NB4 (cell line): ENCODE measurements around the gene OSBPL9.

ENCODE experiments used
- MAX ChIP-seq: IDR thresholded peaks from 2 replicates; pipeline ENCODE4 v1.6.1; 2011; ENCODE audit warnings: low read depth, low read length
- MYC ChIP-seq: IDR thresholded peaks from 2 replicates; pipeline ENCODE4 v1.6.1; 2011; ENCODE audit warnings: low read depth, low read length
- POLR2A ChIP-seq: IDR thresholded peaks from 2 replicates; pipeline ENCODE4 v1.6.1; 2011; ENCODE audit warnings: mild to moderate bottlenecking; ENCODE audit not compliant: insufficient read length; ENCODE audit errors: extremely low read depth
- TF ChIP-seq, protein P1 (sequence below): IDR thresholded peaks from one replicate; pipeline ENCODE4 v1.5.1; 2012; ENCODE audit warnings: low read depth, low read length

GRCh38 chr1:51675177-51675780, 58.4 kb downstream of the OSBPL9 start:
- no peak for TF ChIP-seq POLR2A
- TF ChIP-seq, protein P1, sequence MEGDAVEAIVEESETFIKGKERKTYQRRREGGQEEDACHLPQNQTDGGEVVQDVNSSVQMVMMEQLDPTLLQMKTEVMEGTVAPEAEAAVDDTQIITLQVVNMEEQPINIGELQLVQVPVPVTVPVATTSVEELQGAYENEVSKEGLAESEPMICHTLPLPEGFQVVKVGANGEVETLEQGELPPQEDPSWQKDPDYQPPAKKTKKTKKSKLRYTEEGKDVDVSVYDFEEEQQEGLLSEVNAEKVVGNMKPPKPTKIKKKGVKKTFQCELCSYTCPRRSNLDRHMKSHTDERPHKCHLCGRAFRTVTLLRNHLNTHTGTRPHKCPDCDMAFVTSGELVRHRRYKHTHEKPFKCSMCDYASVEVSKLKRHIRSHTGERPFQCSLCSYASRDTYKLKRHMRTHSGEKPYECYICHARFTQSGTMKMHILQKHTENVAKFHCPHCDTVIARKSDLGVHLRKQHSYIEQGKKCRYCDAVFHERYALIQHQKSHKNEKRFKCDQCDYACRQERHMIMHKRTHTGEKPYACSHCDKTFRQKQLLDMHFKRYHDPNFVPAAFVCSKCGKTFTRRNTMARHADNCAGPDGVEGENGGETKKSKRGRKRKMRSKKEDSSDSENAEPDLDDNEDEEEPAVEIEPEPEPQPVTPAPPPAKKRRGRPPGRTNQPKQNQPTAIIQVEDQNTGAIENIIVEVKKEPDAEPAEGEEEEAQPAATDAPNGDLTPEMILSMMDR: no peak
- no peak for TF ChIP-seq MAX
- no peak for TF ChIP-seq MYC
